Lower lobe of right lung (tissue), 2 donors: Measurements from ENCODE around the gene SYCP2. TPM values are rescaled to one million over a fixed set of nuclear protein-coding genes. Genes with fewer than 3 reads are reported as not detected.
A peak's percentile ranks its signal among the peaks of the same experiment; 100 is the strongest.

Source experiments
- ATAC-seq, 2 donors: fragments of 200-7000 bp; cut with Tn5 transposase; one replicate each; pipeline ENCODE4 v1.9.1; 2020 to 2022; ENCODE audit warnings: mild to moderate bottlenecking in 2 of 2, moderate library complexity in 2 of 2
- DNase-seq: peaks from one replicate; pipeline ENCODE4 v3.0.0-alpha.2; 2020
- H3K27ac ChIP-seq: fragments of 200-600 bp; one replicate; pipeline ENCODE4 v1.8.0; 2022
- H3K27me3 ChIP-seq: fragments of 200-600 bp; one replicate; pipeline ENCODE4 v1.8.0; 2022; ENCODE audit warnings: low read depth
- H3K36me3 ChIP-seq: fragments of 200-600 bp; one replicate; pipeline ENCODE4 v1.8.0; 2022; ENCODE audit warnings: mild to moderate bottlenecking
- H3K4me1 ChIP-seq: fragments of 200-600 bp; one replicate; pipeline ENCODE4 v1.8.0; 2022
- H3K4me3 ChIP-seq: fragments of 200-600 bp; one replicate; pipeline ENCODE4 v1.8.0; 2022; ENCODE audit warnings: mild to moderate bottlenecking
- H3K9me3 ChIP-seq: fragments of 200-600 bp; one replicate; pipeline ENCODE4 v1.8.0; 2022
- intact Hi-C: fragments of 100-400 bp; cut with DNase I; formaldehyde crosslinking; loops from one replicate; pipeline ENCODE4 v1.11.0; 2022
- long read RNA-seq: library from polyadenylated mRNA; unstranded; transcript quantifications from one replicate; pipeline ENCODE4 v2.0.0, GENCODE V29; 2021
- total RNA-seq: library from RNA; stranded (reverse); fragmentation: NEBNext Ultra II Directional; extraction: Animal tissue kit (Norgen Biotek cat#: 25700); gene quantifications from one replicate; pipeline ENCODE4 v1.2.1, GENCODE V29; 2021
- TF ChIP-seq, protein P1 (sequence below): fragments of 200-600 bp; IDR thresholded peaks from one replicate; pipeline ENCODE4 v1.8.0; 2022; ENCODE audit warnings: antibody characterized with exemption, mild to moderate bottlenecking
- donor health status: DM: no; HTN: yes; CAD: no; lungs with severe emphysema.

Gene SYCP2, protein sequence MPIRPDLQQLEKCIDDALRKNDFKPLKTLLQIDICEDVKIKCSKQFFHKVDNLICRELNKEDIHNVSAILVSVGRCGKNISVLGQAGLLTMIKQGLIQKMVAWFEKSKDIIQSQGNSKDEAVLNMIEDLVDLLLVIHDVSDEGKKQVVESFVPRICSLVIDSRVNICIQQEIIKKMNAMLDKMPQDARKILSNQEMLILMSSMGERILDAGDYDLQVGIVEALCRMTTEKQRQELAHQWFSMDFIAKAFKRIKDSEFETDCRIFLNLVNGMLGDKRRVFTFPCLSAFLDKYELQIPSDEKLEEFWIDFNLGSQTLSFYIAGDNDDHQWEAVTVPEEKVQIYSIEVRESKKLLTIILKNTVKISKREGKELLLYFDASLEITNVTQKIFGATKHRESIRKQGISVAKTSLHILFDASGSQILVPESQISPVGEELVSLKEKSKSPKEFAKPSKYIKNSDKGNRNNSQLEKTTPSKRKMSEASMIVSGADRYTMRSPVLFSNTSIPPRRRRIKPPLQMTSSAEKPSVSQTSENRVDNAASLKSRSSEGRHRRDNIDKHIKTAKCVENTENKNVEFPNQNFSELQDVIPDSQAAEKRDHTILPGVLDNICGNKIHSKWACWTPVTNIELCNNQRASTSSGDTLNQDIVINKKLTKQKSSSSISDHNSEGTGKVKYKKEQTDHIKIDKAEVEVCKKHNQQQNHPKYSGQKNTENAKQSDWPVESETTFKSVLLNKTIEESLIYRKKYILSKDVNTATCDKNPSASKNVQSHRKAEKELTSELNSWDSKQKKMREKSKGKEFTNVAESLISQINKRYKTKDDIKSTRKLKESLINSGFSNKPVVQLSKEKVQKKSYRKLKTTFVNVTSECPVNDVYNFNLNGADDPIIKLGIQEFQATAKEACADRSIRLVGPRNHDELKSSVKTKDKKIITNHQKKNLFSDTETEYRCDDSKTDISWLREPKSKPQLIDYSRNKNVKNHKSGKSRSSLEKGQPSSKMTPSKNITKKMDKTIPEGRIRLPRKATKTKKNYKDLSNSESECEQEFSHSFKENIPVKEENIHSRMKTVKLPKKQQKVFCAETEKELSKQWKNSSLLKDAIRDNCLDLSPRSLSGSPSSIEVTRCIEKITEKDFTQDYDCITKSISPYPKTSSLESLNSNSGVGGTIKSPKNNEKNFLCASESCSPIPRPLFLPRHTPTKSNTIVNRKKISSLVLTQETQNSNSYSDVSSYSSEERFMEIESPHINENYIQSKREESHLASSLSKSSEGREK (N-terminal part only)
- total RNA-seq = 3.5 TPM
- long read RNA-seq, partial matches to known transcripts = 0 of 2 reads
- long read RNA-seq, other reads (novel, unspliced or antisense) = 2 of 2 reads

DNA sequence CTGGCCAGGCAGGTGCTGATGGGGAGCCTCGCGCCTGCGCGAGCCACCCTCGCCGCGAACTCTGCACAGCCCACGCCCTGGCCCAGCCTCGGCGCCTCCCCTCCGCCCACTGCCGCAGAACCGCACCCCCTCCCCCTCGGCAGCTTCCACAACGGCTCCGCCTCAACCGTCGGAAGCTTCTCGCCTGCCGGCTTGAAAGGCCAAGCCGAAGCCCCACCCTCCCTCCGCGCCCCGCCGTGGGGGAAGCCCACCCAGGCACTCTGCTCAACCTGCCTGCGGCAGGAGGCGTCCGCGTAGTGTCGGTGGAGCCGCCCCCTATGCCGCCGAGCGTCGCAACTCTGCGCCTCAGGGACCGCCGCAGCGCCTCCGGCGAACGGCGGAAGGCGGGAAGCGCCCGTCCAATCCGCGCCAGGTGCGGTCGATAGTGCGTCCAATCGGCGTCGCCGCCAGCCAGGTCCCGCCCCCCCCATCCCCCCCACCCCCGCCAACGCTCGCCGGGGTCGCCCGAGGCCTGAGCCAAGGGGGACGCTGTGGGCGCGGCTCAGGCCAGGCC is at the start of gene SYCP2:
Gene SYCP2, minus strand, starts transcription at position 342 of the 553 bp plus-strand sequence. CDS start 11,224 bp downstream, outside the sequence.
- Histone ChIP-seq H3K27me3 (no peaks in the 10 kb centered on the region), H3K4me3 (peak within 1 kb of the TSS; percentile 68), H3K36me3 (no peaks in the 10 kb centered on the region), H3K27ac (peak within 1 kb of the TSS; percentile 69), H3K4me1 (peaks cover 17% of the 10 kb centered on the region), H3K9me3 (no peaks in the 10 kb centered on the region)
- TF ChIP-seq, protein P1, sequence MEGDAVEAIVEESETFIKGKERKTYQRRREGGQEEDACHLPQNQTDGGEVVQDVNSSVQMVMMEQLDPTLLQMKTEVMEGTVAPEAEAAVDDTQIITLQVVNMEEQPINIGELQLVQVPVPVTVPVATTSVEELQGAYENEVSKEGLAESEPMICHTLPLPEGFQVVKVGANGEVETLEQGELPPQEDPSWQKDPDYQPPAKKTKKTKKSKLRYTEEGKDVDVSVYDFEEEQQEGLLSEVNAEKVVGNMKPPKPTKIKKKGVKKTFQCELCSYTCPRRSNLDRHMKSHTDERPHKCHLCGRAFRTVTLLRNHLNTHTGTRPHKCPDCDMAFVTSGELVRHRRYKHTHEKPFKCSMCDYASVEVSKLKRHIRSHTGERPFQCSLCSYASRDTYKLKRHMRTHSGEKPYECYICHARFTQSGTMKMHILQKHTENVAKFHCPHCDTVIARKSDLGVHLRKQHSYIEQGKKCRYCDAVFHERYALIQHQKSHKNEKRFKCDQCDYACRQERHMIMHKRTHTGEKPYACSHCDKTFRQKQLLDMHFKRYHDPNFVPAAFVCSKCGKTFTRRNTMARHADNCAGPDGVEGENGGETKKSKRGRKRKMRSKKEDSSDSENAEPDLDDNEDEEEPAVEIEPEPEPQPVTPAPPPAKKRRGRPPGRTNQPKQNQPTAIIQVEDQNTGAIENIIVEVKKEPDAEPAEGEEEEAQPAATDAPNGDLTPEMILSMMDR = no peak
- DNase-seq = peak; percentile 61
- peak; percentile 80 to 81 for ATAC-seq
- intact Hi-C loops = no loop called here

DNA sequence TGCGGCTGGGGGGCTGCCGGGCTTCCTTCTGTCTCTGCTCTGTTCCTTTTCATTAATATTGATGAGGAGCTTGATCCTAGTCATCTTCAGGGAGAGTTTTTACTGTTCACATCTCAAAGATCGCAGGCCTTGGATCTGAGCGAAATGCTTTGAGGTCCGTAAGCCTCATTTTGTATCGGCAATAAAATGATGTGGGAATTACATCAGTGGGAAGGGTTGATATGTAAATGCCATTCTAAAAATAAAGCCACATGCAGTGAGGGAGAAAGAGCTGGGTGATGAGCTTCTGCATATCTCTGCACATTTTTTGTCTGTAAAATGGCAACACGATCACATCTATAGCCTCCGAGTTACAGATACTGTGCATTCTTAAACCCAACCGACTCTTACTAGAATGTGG is 49.6 kb upstream of the SYCP2 start:
- no peak overlapping the region for H3K4me3 ChIP-seq
- ATAC-seq (no peak), DNase-seq (no peak)
- H3K27me3 ChIP-seq = no peaks in the 10 kb centered on the region
- H3K27ac ChIP-seq = no peak overlapping the region
- peaks cover 6% of the 10 kb centered on the region for H3K4me1 ChIP-seq
- TF ChIP-seq, protein P1 = no peak
- intact Hi-C loops = no loop called here
- H3K9me3 ChIP-seq = no peaks in the 10 kb centered on the region
- H3K36me3 ChIP-seq = no peaks in the 10 kb centered on the region

DNA sequence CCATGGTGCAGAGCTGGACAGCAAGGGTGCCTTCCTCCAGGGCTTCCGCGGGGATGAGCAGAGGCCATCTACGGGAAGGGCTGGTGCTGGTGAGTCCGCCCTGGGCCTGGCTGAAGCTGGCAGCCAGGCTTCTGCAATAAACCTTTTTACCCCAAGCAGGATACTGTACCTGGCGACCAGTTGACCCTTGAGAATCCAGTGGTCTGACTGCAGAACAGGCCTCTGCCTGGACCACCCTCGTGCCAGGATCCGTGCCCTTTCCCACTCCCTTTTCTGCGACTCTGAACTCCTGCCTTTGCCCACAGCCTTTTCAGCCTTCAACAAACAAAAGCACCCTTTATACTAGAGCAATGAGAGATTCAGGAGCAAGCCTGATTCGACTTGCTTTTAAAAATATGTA is 43.6 kb upstream of the SYCP2 start:
- Histone ChIP-seq H3K27ac (no peak overlapping the region), H3K27me3 (no peaks in the 10 kb centered on the region), H3K36me3 (no peaks in the 10 kb centered on the region), H3K4me3 (no peak overlapping the region), H3K4me1 (peaks cover 6% of the 10 kb centered on the region), H3K9me3 (no peaks in the 10 kb centered on the region)
- no peak for DNase-seq
- ATAC-seq = no peak
- intact Hi-C loops = no loop called here
- TF ChIP-seq, protein P1 = no peak

DNA sequence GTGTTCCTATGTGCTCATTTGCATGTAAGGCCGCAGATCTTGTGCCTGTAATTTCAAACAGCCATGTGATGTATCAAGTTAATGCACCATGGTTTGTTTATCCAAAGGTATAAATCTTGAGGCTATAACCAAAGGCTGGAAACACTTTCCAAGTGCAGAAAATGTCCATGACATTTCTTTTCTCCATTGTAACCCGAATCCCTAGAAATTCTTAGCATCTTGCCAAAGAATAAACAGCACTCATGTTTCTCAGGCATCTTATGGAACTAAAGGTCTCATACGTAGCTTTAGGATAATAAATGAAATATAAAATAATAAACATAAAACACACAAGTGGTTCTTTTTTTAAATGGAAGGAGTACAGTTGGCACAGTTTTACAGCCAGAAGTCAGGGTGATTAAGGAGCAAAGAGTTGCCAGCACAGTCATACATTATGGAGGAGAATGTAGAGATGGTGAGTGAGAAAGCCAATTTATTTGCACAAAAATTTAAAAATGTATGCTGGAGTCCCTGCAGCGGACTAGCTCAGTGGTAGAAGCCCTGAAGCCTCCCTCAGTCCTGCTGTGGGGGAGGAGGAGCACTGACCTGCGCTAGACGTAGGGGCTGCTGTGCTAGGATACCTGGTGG is 42.8 kb upstream of the SYCP2 start:
- no peak for DNase-seq
- TF ChIP-seq, protein P1 = no peak
- no peak overlapping the region for H3K27ac ChIP-seq

More for the DNA sequence above, 42.8 kb upstream of the SYCP2 start:
- Histone ChIP-seq H3K9me3 (no peaks in the 10 kb centered on the region), H3K4me3 (no peak overlapping the region), H3K27me3 (no peaks in the 10 kb centered on the region), H3K4me1 (peaks cover 6% of the 10 kb centered on the region), H3K36me3 (no peaks in the 10 kb centered on the region)
- ATAC-seq = no peak
- intact Hi-C loops = no loop called here
